ENCODE data around the gene C18orf32. TPM values are rescaled to one million over a fixed set of nuclear protein-coding genes. Genes with fewer than 3 reads are reported as not detected.

C18orf32 gene
- total and polyA plus RNA-seq, 2 of the 13 experiments (the other 11 are each of a cell fraction or from before 2014, with no cell fraction given): 17.6 to 20.6 TPM

DNA sequence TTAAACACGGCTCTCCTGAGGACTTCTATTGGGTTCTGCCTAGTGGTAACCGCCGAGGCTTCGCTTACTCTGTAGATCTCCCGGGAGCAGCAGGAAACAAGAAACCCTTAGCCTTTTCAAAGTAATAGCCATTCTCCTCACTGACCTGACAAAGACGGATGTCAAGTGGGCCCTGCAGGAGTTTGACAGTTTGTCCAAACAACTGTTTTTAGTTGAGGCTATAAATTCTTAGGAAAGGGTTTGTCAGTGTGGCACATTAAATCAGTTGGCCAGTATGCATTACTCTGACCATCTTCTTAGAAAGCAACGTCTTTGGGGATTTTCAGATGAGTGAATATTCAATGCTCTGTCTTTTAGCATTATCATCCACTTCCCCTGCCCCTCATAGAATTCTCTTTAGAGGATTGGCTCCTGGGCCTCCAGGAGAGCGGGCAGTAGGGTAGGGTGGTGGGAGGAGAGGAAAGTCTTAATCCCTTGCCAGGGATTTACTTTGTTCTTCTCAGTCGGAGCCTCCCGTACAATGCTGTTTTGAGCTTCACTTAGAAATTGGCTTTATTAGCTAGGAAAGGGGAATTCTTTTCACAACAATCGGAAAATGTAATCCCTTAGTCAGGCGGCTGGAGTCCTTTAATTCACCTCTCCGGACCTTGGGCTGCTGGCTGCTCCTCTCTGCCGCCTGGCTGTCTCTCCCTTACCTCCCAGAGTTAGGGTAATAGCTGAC, 13.3 kb upstream of the C18orf32 start:
- 34% methylated on average over 14 of the region's 14 CpGs for WGBS (ENCODE audit: low lambda C conversion rate)
- H3K9ac ChIP-seq (ENCODE audit: insufficient read depth, low read depth, low read length): no peak overlapping the region
- no peaks in the 10 kb centered on the region for H3K79me2 ChIP-seq (ENCODE audit: insufficient read depth, low read length)
- peak; percentile 77 for ATAC-seq
- no peaks in the 10 kb centered on the region for H3K36me3 ChIP-seq (replicated peaks in 1 of 2; ENCODE audit: control insufficient read depth in 1 of 2, insufficient read depth in 2 of 2, low read length in 2 of 2)
- ChIA-PET CTCF (ENCODE audit: low intra/inter-chr PET ratio, low total read pairs) (no interaction called here), POLR2A (interaction anchor here (1.8 kb wide), 1 partner anchor 13 kb away, joined by 5 read pairs; the partner anchor contains the start of gene C18orf32)
- no peaks in the 10 kb centered on the region for H4K20me1 ChIP-seq (ENCODE audit: insufficient read depth, low read length)
- peak overlapping the region; percentile 39 for H3K4me2 ChIP-seq (ENCODE audit: low read depth, low read length)
- peaks cover 22% of the 10 kb centered on the region for H3K4me1 ChIP-seq (ENCODE audit: insufficient read depth, low read length)
- H3K27me3 ChIP-seq (ENCODE audit: control insufficient read depth in 1 of 2, insufficient read depth in 2 of 2, low read length in 2 of 2): peaks cover 0 to 5% of the 10 kb centered on the region in 2 experiments; a peak in 1 of 5 replicates
- H3K9me3 ChIP-seq (ENCODE audit: low read length): no peaks in the 10 kb centered on the region
- peak overlapping the region; percentile 1 for H2AFZ ChIP-seq (ENCODE audit: low read length)
- TF ChIP-seq ZNF652 (CRISPR knock-in tag; IDR thresholded peaks at IDR 0.05; ENCODE audit: borderline replicate concordance, low read depth): no peak
- no peak for TF ChIP-seq POLR2AphosphoS5 (IDR thresholded peaks at IDR 0.05; ENCODE audit: low read depth, low read length)
- TF ChIP-seq U2AF1 (optimal IDR thresholded peaks at IDR 0.05; ENCODE audit: low read depth, low read length): no peak
- no peak for TF ChIP-seq SRSF1 (optimal IDR thresholded peaks at IDR 0.05; ENCODE audit: low read depth, low read length)
- TF ChIP-seq NFE2 (CRISPR knock-in tag; IDR thresholded peaks at IDR 0.05): no peak
- TF ChIP-seq GATAD2A (CRISPR knock-in tag; IDR thresholded peaks at IDR 0.05): no peak
- no peak for TF ChIP-seq ZNF10 (CRISPR knock-in tag; IDR thresholded peaks at IDR 0.05; ENCODE audit: borderline replicate concordance, low read depth)
- no peak for TF ChIP-seq HCFC1 (IDR thresholded peaks at IDR 0.05; ENCODE audit: low read depth, low read length)
- TF ChIP-seq, protein P1, sequence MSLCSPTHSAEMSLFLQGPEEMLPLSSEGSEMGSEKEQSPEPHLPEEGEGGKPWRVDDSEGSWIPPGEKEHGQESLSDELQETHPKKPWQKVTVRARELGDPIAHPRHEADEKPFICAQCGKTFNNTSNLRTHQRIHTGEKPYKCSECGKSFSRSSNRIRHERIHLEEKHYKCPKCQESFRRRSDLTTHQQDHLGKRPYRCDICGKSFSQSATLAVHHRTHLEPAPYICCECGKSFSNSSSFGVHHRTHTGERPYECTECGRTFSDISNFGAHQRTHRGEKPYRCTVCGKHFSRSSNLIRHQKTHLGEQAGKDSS (CRISPR knock-in tag; IDR thresholded peaks at IDR 0.05; ENCODE audit: borderline replicate concordance, low read depth): no peak
- TF ChIP-seq TOE1 (CRISPR knock-in tag; IDR thresholded peaks at IDR 0.05): no peak
- no peak for TF ChIP-seq TCF7L2 (IDR thresholded peaks at IDR 0.05; ENCODE audit: low read depth, low read length)
- TF ChIP-seq CREB1 (IDR thresholded peaks at IDR 0.05): no peak
- no peak for TF ChIP-seq CREB1 (CRISPR knock-in tag; IDR thresholded peaks at IDR 0.05)
- in situ Hi-C loops (cut with HindIII; ENCODE audit: extremely low pct_ligation_motif_present, low pct_unique_long_range_greater_than_20kb) (no loop called here), intact Hi-C loops (cut with micrococcal nuclease; ENCODE audit: unreplicated experiment) (no loop called here)
- H3K4me3 ChIP-seq (replicated peaks in 1 of 3; ENCODE audit: insufficient read depth in 1 of 3, low read depth in 2 of 3, low read length in 3 of 3): no peak overlapping the region; a peak in 1 of 6 replicates
- no peak for FAIRE-seq
- H3K27ac ChIP-seq (ENCODE audit: extremely low read length, insufficient read depth, low read length): no peak overlapping the region
- DNase-seq (ENCODE audit: low spot score): no peak
- no TSS peak for BruUV-seq (replicated peaks)

Measured in HepG2 (cell line).